Heart left ventricle (tissue), 16 donors: ENCODE measurements around the gene CISD2. TPM values are rescaled to one million over a fixed set of nuclear protein-coding genes. Genes with fewer than 3 reads are reported as not detected.

ENCODE experiments used
- ATAC-seq, 4 donors: fragments of 200-7000 bp; cut with Tn5 transposase; one replicate each; pipeline ENCODE4 v1.9.1; 2020 to 2022; ENCODE audit warnings: moderate library complexity in 4 of 4, mild to moderate bottlenecking in 3 of 4, moderate number of reproducible peaks in 1 of 4
- DNase-seq, 5 donors: peaks; one replicate each; pipeline ENCODE4 v3.0.0-alpha.2; 2020
- H3K27ac ChIP-seq, 12 donors: fragments of 200-600 bp; sonication (generic) in 4 of 12; one replicate each; pipeline versions ENCODE4 v1.5.0 to v1.8.0; 2016 to 2022; ENCODE audit warnings: mild to moderate bottlenecking in 2 of 12
- H3K27me3 ChIP-seq, 9 donors: fragments of 200-600 bp; sonication (generic) in 2 of 9; one replicate each; pipeline versions ENCODE4 v1.5.1 to v1.8.0; 2016 to 2022; ENCODE audit warnings: mild to moderate bottlenecking in 3 of 9
- H3K36me3 ChIP-seq, 9 donors: fragments of 200-600 bp; sonication (generic) in 2 of 9; one replicate each; pipeline versions ENCODE4 v1.5.0 to v1.8.0; 2018 to 2022; ENCODE audit warnings: mild to moderate bottlenecking in 2 of 9
- H3K4me1 ChIP-seq, 12 donors: fragments of 200-600 bp; sonication (generic) in 4 of 12; one replicate each; pipeline versions ENCODE4 v1.5.0 to v1.8.0; 2016 to 2022; ENCODE audit warnings: mild to moderate bottlenecking in 3 of 12
- H3K4me3 ChIP-seq, 12 donors: fragments of 200-600 bp; sonication (generic) in 4 of 12; one replicate each; pipeline versions ENCODE4 v1.5.0 to v1.8.0; 2017 to 2022; ENCODE audit warnings: mild to moderate bottlenecking in 9 of 12, moderate library complexity in 4 of 12
- H3K9me3 ChIP-seq, 12 donors: fragments of 200-600 bp; sonication (generic) in 4 of 12; one replicate each; pipeline versions ENCODE4 v1.5.0 to v1.8.0; 2016 to 2022; ENCODE audit warnings: mild to moderate bottlenecking in 1 of 12
- POLR2A ChIP-seq, 2 donors: fragments of 450-650 bp; IDR thresholded peaks; one replicate each; pipeline ENCODE4 v1.6.1; 2017; ENCODE audit warnings: antibody characterized with exemption in 2 of 2, mild to moderate bottlenecking in 2 of 2, moderate library complexity in 2 of 2
- WGBS, 4 donors: extraction: QIAGEN DNeasy Blood & Tissue Kit in 2 of 4; methylation state at CpG; one replicate each; pipeline versions ENCODE4 v1.1.5 to v1.1.7; 2013 to 2018; 5-methylcytosine and 5-hydroxymethylcytosine counted together
- intact Hi-C, 10 donors: fragments of 100-400 bp; cut with DNase I; formaldehyde crosslinking; loops; one replicate each; pipeline versions ENCODE4 v1.11.1 to v1.14.2; 2022
- polyA plus RNA-seq, 2 donors: library from polyadenylated mRNA; stranded (reverse); fragments of 200-250 nt; gene quantifications; one replicate each; pipeline ENCODE4 v1.2.3, GENCODE V29; 2013
- total RNA-seq, 9 donors: library from RNA; depleted of rRNA in 2 of 9; stranded (reverse); fragments of >200 nt in 2 of 9; fragmentation: NEBNext Ultra II Directional in 3 of 9; extraction: Animal tissue kit (Norgen Biotek cat#: 25700) in 3 of 9; gene quantifications; one replicate each; pipeline versions ENCODE4 v1.1.0 to v1.2.4, GENCODE V29; 2016 to 2023
- TF ChIP-seq, protein P1 (sequence below), 12 donors: fragments of 200-600 bp; sonication (generic) in 4 of 12; IDR thresholded peaks; one replicate each; pipeline versions ENCODE4 v1.5.0 to v1.8.0; 2018 to 2022; ENCODE audit warnings: antibody characterized with exemption in 12 of 12, mild to moderate bottlenecking in 5 of 12
- donor health status: ischemic (EF 13 %, LVEDD 7.1; RV severe dilation, severe dysfunction).
- donor health status: healthy with polysubstance abuse.
- donor health status: DM: no; HTN: yes; CAD: no.
- donor health status: DM: no; HTN: no; CAD: no.
- donor health status: ischemic (EF 25% LVEDD 6.9; RV normal size, moderate dysfunction).
- donor health status: ischemic (EF 25% LVEDD 5.7; RV mildly dilated, moderate dysfunction).
- donor health status: healthy.
- donor health status: DM: yes; HTN: yes; CAD: no.
- donor health status: ischemic (EF 35%, LVEDD 5.7; RV mildly dilated, moderate dysfunction).
- donor health status: nonischemic (EF 11% LVEDD 7.7; RV severe dilation, severe dysfunction).
- donor health status: DM: yes; HTN: yes; CAD: no.
- donor health status: PGD.
- donor health status: ischemic (EF 29% LVEDD 5.4; RV normal size, mild dysfunction).
- donor health status: nonischemic (EF 23%, LVEDD 6.1; RV moderate dilation, normal function).

Gene CISD2
- total and polyA plus RNA-seq, 11 donors: 9.0 to 35.8 (median 18.4) TPM

DNA sequence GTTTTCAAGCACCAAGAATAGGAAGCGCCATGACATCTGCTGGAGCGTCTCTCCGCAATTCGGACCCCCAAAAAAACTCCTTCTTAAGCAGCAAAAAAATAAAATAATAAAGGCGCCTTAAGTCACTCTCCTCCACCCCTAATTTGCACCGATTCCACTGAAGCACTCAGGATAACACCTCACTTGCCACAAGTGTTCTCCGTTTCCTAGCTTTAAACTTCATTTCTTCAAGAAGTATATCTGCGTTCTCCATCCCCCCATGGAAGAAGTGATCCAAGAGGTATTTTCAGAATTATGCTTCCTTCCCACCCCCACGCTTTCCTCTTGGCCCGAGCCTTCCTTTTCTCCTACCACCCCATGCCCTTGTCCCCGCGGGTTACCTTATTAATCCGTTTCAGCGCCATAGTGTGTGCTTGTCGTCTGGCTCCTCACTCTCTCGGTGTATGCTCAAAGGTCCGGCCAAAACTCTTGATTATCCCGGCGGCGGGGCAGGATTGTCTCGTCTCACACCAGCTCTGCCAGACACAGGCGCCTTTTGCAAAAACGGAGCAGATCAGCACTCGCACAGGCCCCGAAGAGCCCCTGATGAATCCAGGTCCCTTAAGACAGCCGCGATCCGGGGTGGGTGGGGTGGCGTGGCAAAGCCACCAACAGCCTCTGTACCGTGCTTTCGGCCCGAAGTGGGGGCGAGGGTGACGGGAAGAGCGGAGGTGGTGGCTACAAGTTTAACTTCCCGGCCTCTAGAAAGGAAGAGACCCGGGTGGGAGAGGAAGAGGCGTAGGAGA lies 42.5 kb upstream of the CISD2 start:
- H3K9me3 ChIP-seq: no peaks in the 10 kb centered on the region
- DNase-seq (no peak), ATAC-seq (no peak)
- peak overlapping the region; percentile 83 to 99 (median 91) for H3K4me3 ChIP-seq
- no peaks in the 10 kb centered on the region for H3K27me3 ChIP-seq
- H3K4me1 ChIP-seq: peaks cover 0 to 54% (median 44%) of the 10 kb centered on the region in 12 donors
- TF ChIP-seq, protein P1, sequence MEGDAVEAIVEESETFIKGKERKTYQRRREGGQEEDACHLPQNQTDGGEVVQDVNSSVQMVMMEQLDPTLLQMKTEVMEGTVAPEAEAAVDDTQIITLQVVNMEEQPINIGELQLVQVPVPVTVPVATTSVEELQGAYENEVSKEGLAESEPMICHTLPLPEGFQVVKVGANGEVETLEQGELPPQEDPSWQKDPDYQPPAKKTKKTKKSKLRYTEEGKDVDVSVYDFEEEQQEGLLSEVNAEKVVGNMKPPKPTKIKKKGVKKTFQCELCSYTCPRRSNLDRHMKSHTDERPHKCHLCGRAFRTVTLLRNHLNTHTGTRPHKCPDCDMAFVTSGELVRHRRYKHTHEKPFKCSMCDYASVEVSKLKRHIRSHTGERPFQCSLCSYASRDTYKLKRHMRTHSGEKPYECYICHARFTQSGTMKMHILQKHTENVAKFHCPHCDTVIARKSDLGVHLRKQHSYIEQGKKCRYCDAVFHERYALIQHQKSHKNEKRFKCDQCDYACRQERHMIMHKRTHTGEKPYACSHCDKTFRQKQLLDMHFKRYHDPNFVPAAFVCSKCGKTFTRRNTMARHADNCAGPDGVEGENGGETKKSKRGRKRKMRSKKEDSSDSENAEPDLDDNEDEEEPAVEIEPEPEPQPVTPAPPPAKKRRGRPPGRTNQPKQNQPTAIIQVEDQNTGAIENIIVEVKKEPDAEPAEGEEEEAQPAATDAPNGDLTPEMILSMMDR (IDR thresholded peaks at IDR 0.05): no peak
- TF ChIP-seq POLR2A (IDR thresholded peaks at IDR 0.05): no peak
- intact Hi-C loops: loop anchor here in 6 of 10 donors (2.0 to 10.0 kb wide), 8 partner anchors 43 to 325 kb away; partner anchors contain the start of genes CISD2 (in 3 of the 6), SLC9B1 (in 3 of the 6), MANBA (in 2 of the 6) and NFKB1 (in 2 of the 6)
- H3K27ac ChIP-seq: peak overlapping the region; percentile 100
- H3K36me3 ChIP-seq: peaks cover 0 to 28% (median 7%) of the 10 kb centered on the region in 9 donors
- 0 to 1% (median 1%) methylated on average over 38 of the region's 38 CpGs for WGBS, 4 donors

DNA sequence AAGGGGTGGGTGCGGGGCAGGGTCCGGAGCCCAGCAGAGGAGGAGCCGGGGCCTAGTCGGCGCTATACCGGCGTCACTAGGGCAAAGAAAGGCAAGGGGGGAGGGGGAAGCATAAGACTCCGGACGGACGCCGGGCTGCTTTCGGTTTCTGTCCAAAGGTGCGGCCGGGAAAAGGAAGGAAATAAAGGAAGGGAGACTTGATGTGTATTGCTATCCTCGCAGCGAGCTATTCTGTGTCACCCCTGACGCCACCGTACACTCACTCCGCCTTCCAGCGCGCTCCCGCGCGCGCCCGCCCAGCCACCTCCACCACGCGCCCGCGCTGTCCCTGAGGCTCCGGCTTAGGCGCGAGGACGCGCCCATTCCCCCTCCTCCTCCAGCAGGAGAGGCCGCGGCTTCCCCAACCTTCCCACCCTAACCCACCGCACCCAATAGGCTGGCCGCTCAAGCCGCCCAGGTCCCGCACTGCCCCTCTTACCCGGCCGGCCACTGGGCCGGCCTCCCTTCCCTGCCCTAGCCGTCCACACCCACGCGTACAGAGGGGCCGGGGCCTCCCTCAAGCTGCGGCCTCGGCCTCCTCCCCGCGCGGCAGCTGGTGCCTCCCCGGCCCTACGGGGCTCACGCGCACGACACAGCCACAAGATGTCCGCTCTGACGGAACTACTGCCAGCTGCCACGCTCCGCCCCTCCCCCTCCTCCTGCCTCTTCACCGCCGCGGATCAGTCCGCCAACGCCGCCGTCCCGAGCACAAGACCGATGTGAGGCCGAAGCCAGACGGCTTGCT lies 41.7 kb upstream of the CISD2 start, which contains the start of gene UBE2D3:
Gene UBE2D3 (minus strand): TSS at position 662 of the 784 bp plus-strand sequence. CDS start 1,043 bp downstream, outside the sequence.
- TF ChIP-seq, protein P1 (IDR thresholded peaks at IDR 0.05): peak in 4 of 12 donors; percentile 16 to 32 (median 22)
- TF ChIP-seq POLR2A (IDR thresholded peaks at IDR 0.05): peak in 1 of 2 donors; percentile 25
- H3K4me1 ChIP-seq: peaks cover 0 to 46% (median 37%) of the 10 kb centered on the region in 12 donors

DNA sequence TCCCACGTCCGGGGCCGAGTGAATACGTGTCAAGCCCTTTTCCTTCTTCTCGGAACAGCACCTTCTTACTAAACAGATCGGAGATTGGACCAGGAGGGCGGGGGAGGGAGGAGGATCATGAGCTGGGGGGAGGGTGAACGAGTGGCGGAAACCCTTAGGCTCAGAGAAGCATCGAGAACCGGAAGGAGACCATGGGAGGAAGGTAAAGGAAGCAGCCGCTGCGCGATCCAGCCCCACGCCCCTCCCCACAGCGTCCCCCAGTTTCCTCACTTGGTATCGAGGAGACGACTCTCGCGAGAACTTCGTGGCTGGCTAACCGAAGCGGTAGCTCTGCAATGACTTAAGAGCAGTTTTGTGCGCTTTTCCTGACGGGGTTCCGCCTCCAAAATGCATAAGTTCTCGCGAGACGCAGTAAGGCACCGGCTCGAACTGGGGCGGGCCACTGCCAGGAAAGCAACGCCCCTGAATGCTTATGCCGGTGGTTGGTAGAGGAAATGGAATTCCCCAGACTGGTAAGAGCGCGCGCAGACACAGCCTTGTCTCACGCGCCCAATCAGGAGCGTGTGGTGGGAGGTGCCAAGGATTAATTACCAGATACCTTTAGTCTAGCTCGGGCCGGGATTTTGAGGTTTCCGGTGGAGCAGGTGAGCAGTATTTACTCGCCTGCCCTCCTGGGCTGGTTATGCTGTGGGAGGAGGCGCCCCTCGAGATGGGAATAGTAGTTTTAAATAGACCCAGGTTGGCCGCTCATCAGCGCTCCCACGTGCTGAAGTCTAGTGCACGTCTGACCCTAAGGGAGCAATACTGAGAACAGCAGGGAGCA lies 40.9 kb upstream of the CISD2 start:
- ATAC-seq: peak; percentile 85 to 89 (median 86)
- Histone ChIP-seq H3K27ac (peak overlapping the region; percentile 100), H3K9me3 (no peaks in the 10 kb centered on the region), H3K4me1 (peaks cover 0 to 43% (median 29%) of the 10 kb centered on the region in 12 donors), H3K36me3 (peaks cover 0 to 20% (median 3%) of the 10 kb centered on the region in 9 donors), H3K4me3 (peak overlapping the region; percentile 83 to 99 (median 91)), H3K27me3 (no peaks in the 10 kb centered on the region)
- DNase-seq: peak; percentile 98 to 100 (median 100)
- 0% methylated on average over 44 to 50 of the region's 50 CpGs for WGBS, 4 donors
- intact Hi-C loops: loop anchor here (1.0 to 10.0 kb wide), 10 partner anchors 41 to 327 kb away; partner anchors contain the start of genes CISD2 (in 7 of the 10), SLC9B1 (in 4 of the 10), MANBA (in 3 of the 10) and NFKB1 (in 2 of the 10)
- peak in 1 of 2 donors; percentile 60 for TF ChIP-seq POLR2A (IDR thresholded peaks at IDR 0.05)
- TF ChIP-seq, protein P1 (IDR thresholded peaks at IDR 0.05): peak in 4 of 12 donors; percentile 4 to 33 (median 21)

More for the DNA sequence above, 41.7 kb upstream of the CISD2 start, which contains the start of gene UBE2D3:
- Histone ChIP-seq H3K36me3 (peaks cover 0 to 25% (median 5%) of the 10 kb centered on the region in 9 donors), H3K27ac (peak within 1 kb of the TSS; percentile 100), H3K4me3 (peak within 1 kb of the TSS; percentile 83 to 99 (median 91)), H3K27me3 (no peaks in the 10 kb centered on the region), H3K9me3 (no peaks in the 10 kb centered on the region)
- 0 to 1% (median 0%) methylated on average over 47 to 73 of the region's 73 CpGs for WGBS, 4 donors
- intact Hi-C loops: loop anchor here in 7 of 10 donors (1.0 to 10.0 kb wide), 10 partner anchors 42 to 326 kb away; partner anchors contain the start of genes SLC9B1 (in 4 of the 7), CISD2 (in 3 of the 7), MANBA (in 2 of the 7) and NFKB1 (in 2 of the 7)
- ATAC-seq: peak; percentile 59 to 78 (median 74)
- DNase-seq: peak; percentile 94 to 97 (median 95)
